ENCODE data around the gene REM1.
A peak's percentile ranks its signal among the peaks of the same experiment; 100 is the strongest.
"Not testable (repeated sequence)": the region's sequence is repeated elsewhere in the genome, so short reads cannot be mapped to it uniquely, and the experiment has no call there.

Gene REM1

GRCh38 chr20:31470946-31471345 is 4.1 kb upstream of the REM1 start:
- H3K4me3 ChIP-seq (ENCODE audit: low read length); H3K9ac ChIP-seq (ENCODE audit: low read depth, low read length); H3K4me2 ChIP-seq (ENCODE audit: low read length); H3K4me1 ChIP-seq (ENCODE audit: control insufficient read depth, insufficient read depth, low read length); H3K9me3 ChIP-seq (replicated peaks; ENCODE audit: low read length); H3K36me3 ChIP-seq (ENCODE audit: insufficient read depth, low read length): not testable (repeated sequence)
- H3K27me3 ChIP-seq (ENCODE audit: control insufficient read depth, insufficient read depth, low read length), result peaks cover 32% of the 10 kb centered on the region

- Histone ChIP-seq H3K27me3 (ENCODE audit: control insufficient read depth, insufficient read depth, low read length) (peaks cover 48% of the 10 kb centered on the region), H3K4me2 (ENCODE audit: low read length) (no peak overlapping the region), H3K4me3 (ENCODE audit: low read length) (no peak overlapping the region), H3K9me3 (replicated peaks; ENCODE audit: low read length) (no peaks in the 10 kb centered on the region), H3K4me1 (ENCODE audit: control insufficient read depth, insufficient read depth, low read length) (no peaks in the 10 kb centered on the region), H3K9ac (ENCODE audit: low read depth, low read length) (no peak overlapping the region), H3K36me3 (ENCODE audit: insufficient read depth, low read length) (no peaks in the 10 kb centered on the region)
Measured at GRCh38 chr20:31472395-31473330, 2.4 kb upstream of the REM1 start.

- Histone ChIP-seq H3K36me3 (ENCODE audit: insufficient read depth, low read length) (no peaks in the 10 kb centered on the region), H3K4me3 (ENCODE audit: low read length) (no peak overlapping the region), H3K27me3 (ENCODE audit: control insufficient read depth, insufficient read depth, low read length) (peaks cover 50% of the 10 kb centered on the region)
Measured at GRCh38 chr20:31473331-31474096, 1.6 kb upstream of the REM1 start.

GRCh38 chr20:31474097-31474436 is 1.0 kb upstream of the REM1 start:
- H3K9ac ChIP-seq (ENCODE audit: low read depth, low read length), result no peak overlapping the region
- no peaks in the 10 kb centered on the region for H3K36me3 ChIP-seq (ENCODE audit: insufficient read depth, low read length)
- peaks cover 50% of the 10 kb centered on the region for H3K27me3 ChIP-seq (ENCODE audit: control insufficient read depth, insufficient read depth, low read length)
- H3K4me3 ChIP-seq (ENCODE audit: low read length), result no peak overlapping the region
- no peaks in the 10 kb centered on the region for H3K9me3 ChIP-seq (replicated peaks; ENCODE audit: low read length)
- no peaks in the 10 kb centered on the region for H3K4me1 ChIP-seq (ENCODE audit: control insufficient read depth, insufficient read depth, low read length)
- H3K4me2 ChIP-seq (ENCODE audit: low read length), result no peak overlapping the region

More at GRCh38 chr20:31473331-31474096, 1.6 kb upstream of the REM1 start:
- Histone ChIP-seq H3K4me2 (ENCODE audit: low read length) (no peak overlapping the region), H3K9ac (ENCODE audit: low read depth, low read length) (no peak overlapping the region), H3K9me3 (replicated peaks; ENCODE audit: low read length) (no peaks in the 10 kb centered on the region), H3K4me1 (ENCODE audit: control insufficient read depth, insufficient read depth, low read length) (no peaks in the 10 kb centered on the region)

GRCh38 chr20:31475472-31476293 is 595 bp downstream of the REM1 start:
- Histone ChIP-seq H3K4me3 (ENCODE audit: low read length) (no peak overlapping the region), H3K36me3 (ENCODE audit: insufficient read depth, low read length) (no peaks in the 10 kb centered on the region), H3K27me3 (ENCODE audit: control insufficient read depth, insufficient read depth, low read length) (peaks cover 53% of the 10 kb centered on the region), H3K4me1 (ENCODE audit: control insufficient read depth, insufficient read depth, low read length) (no peaks in the 10 kb centered on the region), H3K9me3 (replicated peaks; ENCODE audit: low read length) (no peaks in the 10 kb centered on the region), H3K9ac (ENCODE audit: low read depth, low read length) (no peak overlapping the region), H3K4me2 (ENCODE audit: low read length) (no peak overlapping the region)

- Histone ChIP-seq H3K9ac (ENCODE audit: low read depth, low read length) (no peak overlapping the region), H3K4me2 (ENCODE audit: low read length) (no peak overlapping the region), H3K9me3 (replicated peaks; ENCODE audit: low read length) (no peaks in the 10 kb centered on the region), H3K4me1 (ENCODE audit: control insufficient read depth, insufficient read depth, low read length) (no peaks in the 10 kb centered on the region), H3K4me3 (ENCODE audit: low read length) (no peak overlapping the region), H3K36me3 (ENCODE audit: insufficient read depth, low read length) (no peaks in the 10 kb centered on the region), H3K27me3 (ENCODE audit: control insufficient read depth, insufficient read depth, low read length) (peaks cover 53% of the 10 kb centered on the region)
Measured at GRCh38 chr20:31476294-31476585, 1.2 kb downstream of the REM1 start.

GRCh38 chr20:31476643-31477215 is 1.6 kb downstream of the REM1 start:
- H3K36me3 ChIP-seq (ENCODE audit: insufficient read depth, low read length), result no peaks in the 10 kb centered on the region
- H3K4me1 ChIP-seq (ENCODE audit: control insufficient read depth, insufficient read depth, low read length), result no peaks in the 10 kb centered on the region
- no peak overlapping the region for H3K9ac ChIP-seq (ENCODE audit: low read depth, low read length)
- no peaks in the 10 kb centered on the region for H3K9me3 ChIP-seq (replicated peaks; ENCODE audit: low read length)
- H3K4me3 ChIP-seq (ENCODE audit: low read length), result no peak overlapping the region
- H3K27me3 ChIP-seq (ENCODE audit: control insufficient read depth, insufficient read depth, low read length), result peaks cover 58% of the 10 kb centered on the region
- no peak overlapping the region for H3K4me2 ChIP-seq (ENCODE audit: low read length)

- Histone ChIP-seq H3K36me3 (ENCODE audit: insufficient read depth, low read length) (no peaks in the 10 kb centered on the region), H3K4me1 (ENCODE audit: control insufficient read depth, insufficient read depth, low read length) (no peaks in the 10 kb centered on the region), H3K9me3 (replicated peaks; ENCODE audit: low read length) (no peaks in the 10 kb centered on the region), H3K27me3 (ENCODE audit: control insufficient read depth, insufficient read depth, low read length) (peaks cover 51% of the 10 kb centered on the region), H3K9ac (ENCODE audit: low read depth, low read length) (no peak overlapping the region), H3K4me3 (ENCODE audit: low read length) (no peak overlapping the region), H3K4me2 (ENCODE audit: low read length) (no peak overlapping the region)
Measured at GRCh38 chr20:31484001-31484400, 8.9 kb downstream of the REM1 start.

- Histone ChIP-seq H3K36me3 (ENCODE audit: insufficient read depth, low read length) (no peaks in the 10 kb centered on the region), H3K27me3 (ENCODE audit: control insufficient read depth, insufficient read depth, low read length) (peaks cover 54% of the 10 kb centered on the region), H3K4me1 (ENCODE audit: control insufficient read depth, insufficient read depth, low read length) (no peaks in the 10 kb centered on the region), H3K4me2 (ENCODE audit: low read length) (peak overlapping the region; percentile 47), H3K4me3 (ENCODE audit: low read length) (peak overlapping the region; percentile 45), H3K9me3 (replicated peaks; ENCODE audit: low read length) (no peaks in the 10 kb centered on the region), H3K9ac (ENCODE audit: low read depth, low read length) (no peak overlapping the region)
Measured at GRCh38 chr20:31485450-31486339, 10.6 kb downstream of the REM1 start.

- H3K9me3 ChIP-seq (replicated peaks; ENCODE audit: low read length), result no peaks in the 10 kb centered on the region
- no peaks in the 10 kb centered on the region for H3K4me1 ChIP-seq (ENCODE audit: control insufficient read depth, insufficient read depth, low read length)
- no peak overlapping the region for H3K9ac ChIP-seq (ENCODE audit: low read depth, low read length)
- no peaks in the 10 kb centered on the region for H3K36me3 ChIP-seq (ENCODE audit: insufficient read depth, low read length)
- no peak overlapping the region for H3K4me2 ChIP-seq (ENCODE audit: low read length)
- peaks cover 44% of the 10 kb centered on the region for H3K27me3 ChIP-seq (ENCODE audit: control insufficient read depth, insufficient read depth, low read length)
- H3K4me3 ChIP-seq (ENCODE audit: low read length), result no peak overlapping the region
Measured at GRCh38 chr20:31488115-31488514, 13.0 kb downstream of the REM1 start.

Data from skeletal muscle satellite cell (primary cell).